GM19238 (cell line): Measurements from ENCODE around the gene SPPL2B.

ENCODE experiments used
- DNase-seq: peaks from one replicate; pipeline ENCODE4 v3.0.0; 2011; ENCODE audit warnings: low spot score; ENCODE audit not compliant: insufficient read length

Gene SPPL2B

DNA sequence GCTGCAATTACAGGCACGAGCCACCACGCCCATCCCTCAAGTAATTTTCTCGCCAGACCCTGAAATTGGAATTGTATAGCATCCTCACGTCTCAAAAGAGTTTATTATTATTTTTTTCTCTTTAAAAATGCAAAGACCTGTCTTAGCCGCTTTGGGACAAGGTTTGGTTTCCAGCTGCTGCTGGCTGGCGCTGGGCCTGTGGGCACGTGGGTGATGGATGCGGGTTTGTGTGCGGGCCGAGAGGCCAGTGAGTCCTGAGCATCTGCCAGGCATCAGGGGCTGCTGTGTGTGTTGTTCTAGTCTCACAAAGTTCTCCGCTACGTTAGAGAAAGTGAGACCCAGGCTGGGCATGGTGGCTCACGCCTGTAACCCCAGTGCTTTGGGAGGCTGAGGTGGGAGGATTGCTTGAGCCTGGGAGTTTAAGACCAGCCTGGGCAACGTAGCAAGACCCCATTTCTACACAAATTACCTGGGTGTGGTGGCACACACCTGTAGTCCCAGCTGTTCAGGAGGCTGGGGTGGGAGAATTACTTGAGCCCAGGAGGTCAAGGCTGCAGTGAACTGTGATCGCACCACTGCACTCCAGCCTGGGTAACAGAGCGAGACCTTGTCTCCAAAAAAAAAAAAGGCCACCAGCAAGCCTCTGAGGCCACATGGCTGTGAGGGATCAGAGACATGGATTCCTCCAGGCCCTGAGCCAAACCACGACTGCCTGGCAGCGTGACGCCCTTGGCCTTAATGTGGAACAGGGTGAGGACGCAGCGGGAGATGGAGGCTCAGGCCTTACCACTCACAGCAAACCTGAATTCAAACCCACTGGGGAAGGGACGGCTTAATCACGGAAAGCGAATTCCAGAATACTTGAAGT, 26.9 kb downstream of the SPPL2B start:
- no peak for DNase-seq

GRCh38 chr19:2356036-2356646, 27.7 kb downstream of the SPPL2B start:
- DNase-seq: no peak

- DNase-seq: no peak
These were observed 29.1 kb downstream of the SPPL2B start for GRCh38 chr19:2357279-2358206.

DNA sequence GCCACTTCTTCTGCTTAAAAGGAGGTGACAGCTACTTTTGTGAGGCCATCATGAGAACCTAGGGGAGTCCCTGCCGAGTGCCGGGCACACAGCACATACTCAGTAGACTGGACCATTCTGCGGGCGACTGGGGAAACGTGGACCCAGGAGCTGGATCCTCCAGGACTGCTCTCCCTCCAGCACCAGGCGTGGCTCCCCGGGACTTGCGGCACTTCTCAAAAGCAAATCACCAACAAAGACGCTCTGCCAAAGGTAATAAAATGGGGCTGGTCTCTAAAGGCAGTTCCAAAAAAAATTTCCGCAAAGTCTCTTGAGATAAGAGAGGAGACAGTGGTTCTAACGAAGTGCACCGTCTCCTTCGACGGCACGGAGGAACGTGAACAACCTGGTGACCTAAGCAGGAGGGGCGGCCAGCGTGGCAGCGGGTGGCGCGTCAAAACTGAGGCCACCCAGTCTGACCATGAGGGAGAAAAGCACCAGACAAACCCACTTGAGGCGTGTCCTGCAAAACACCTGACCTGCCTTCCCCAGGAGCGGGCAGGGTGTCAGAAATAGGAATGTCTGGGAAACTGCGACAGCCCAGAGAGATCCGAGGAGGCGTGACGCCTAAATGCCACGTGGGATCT, 30.2 kb downstream of the SPPL2B start:
- DNase-seq: no peak

GRCh38 chr19:2359992-2360685, 31.7 kb downstream of the SPPL2B start, which contains the start of gene TMPRSS9:
TMPRSS9 (plus strand) TSS chr19:2360265; CDS start chr19:2389786, 29,521 bp downstream.
- DNase-seq: no peak

- DNase-seq: no peak
These were observed 32.3 kb downstream of the SPPL2B start for GRCh38 chr19:2360833-2361232.

GRCh38 chr19:2361246-2362045, 33.0 kb downstream of the SPPL2B start:
- no peak for DNase-seq

DNA sequence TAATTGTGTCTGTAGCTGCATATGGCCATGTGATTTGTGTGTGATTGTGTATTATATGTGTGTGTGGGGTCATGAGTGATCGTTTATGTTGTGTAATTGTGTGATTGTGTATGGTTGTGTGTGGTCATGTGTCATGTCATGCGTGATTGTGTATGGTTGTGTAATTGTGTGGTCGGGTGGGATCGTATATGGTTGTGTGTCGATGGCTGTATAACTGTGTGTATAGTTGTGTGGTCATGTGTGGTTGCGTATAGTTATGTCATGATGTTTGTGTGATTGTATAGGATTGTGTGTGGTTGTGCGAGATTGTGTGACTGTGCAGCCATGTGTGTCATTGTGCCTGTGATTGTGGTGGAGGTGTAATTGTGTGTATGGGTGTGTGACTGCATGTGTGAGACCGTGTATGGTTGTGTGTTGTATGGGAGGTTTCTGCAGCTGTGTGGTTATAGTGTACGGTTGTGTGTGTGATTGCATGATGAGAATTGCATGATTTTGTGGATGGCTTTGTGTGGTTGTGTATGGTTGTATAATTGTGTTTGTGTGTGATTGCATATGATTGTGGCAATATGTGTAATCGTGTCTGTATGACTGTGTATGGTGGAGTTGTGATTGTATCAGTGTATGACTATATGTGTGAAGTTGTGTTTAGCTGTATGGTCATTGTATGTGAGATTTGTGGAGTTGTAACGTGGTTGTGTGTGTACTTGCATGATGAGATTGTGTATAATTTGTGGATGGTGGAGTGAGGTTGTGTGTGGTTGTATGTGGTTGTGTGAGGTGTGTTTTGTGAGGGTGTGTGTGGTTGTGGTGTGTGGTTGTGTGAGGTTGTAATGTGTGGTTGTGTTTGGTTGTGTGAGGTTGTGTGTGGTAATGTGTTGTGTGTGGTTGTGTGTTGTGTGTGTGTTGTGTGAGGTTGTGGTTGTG, 33.8 kb downstream of the SPPL2B start:
- no peak for DNase-seq

GRCh38 chr19:2362970-2363300, 34.5 kb downstream of the SPPL2B start:
- DNase-seq: no peak

DNA sequence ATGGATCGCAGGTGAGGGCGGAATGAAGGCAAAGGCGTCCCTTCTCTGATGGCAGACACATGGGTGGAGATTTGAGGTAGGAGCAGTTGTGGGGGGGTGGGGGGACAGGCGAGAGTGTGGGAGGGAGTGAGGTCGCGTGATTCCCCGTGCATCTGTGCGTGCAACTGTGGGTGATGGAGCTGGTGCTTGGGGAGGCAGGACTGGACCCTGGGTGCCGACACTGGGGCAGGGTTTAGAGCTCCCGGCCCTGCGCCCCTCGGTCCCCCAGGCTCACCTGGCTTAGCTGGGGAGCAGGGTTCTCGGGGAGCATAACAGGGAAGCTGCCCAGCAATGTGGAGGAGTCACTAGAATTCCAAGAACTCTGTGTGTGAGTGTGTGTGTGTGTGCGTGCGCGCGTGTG, 34.9 kb downstream of the SPPL2B start:
- DNase-seq: no peak

DNA sequence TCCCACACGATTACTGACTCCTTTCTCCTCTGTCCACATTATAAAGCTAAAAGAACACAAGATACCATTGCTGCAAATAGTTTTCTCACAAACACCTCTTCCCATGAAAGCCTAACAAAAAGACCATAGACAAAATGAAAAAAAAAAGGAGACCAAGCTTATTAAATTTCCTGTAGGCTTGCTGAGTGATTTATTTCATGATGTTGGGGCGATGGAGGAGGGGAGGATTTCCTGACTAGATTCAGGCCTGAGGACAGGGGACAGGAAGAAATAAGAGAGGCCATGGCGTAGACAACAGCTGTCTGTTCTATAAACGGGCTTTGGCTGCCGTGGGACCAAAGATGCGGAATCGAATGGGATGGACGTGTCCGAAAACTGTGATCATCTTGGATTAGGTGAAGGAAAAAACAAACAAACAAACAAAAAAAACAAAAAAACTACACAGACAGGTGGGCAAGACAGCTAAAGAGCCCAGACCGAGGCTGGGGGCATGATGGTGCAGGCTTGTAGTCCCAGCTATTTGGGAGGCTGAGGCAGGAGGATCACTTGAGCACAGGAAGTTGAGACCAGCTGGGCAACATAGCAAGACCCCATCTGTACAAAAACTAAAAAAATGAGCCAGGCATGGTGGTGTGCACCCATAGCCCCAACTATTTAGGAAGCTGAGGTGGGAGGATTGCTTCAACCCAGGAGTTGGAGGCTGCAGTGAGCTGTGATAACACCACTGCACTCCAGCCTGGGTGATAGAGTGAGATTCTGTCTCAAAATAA, 36.9 kb downstream of the SPPL2B start:
- no peak for DNase-seq

DNA sequence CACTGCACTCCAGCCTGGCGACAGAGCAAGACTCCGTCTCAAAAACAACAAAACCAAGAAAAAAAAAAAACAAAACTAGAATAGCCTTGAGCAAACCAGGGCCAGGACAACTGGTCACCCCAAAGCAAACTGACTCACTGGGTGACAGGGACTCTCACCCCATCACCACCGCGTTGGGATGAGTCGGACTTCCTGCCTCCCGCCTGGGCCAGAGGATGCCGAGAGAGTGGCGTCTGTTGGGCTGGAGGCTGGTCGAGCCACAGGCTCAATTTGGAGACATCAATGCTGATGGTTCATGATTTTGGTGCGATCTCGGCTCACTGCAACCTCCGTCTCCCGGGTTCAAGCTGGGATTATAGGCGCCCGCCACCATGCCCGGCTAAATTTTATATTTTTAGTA, 43.2 kb downstream of the SPPL2B start:
- no peak for DNase-seq

DNA sequence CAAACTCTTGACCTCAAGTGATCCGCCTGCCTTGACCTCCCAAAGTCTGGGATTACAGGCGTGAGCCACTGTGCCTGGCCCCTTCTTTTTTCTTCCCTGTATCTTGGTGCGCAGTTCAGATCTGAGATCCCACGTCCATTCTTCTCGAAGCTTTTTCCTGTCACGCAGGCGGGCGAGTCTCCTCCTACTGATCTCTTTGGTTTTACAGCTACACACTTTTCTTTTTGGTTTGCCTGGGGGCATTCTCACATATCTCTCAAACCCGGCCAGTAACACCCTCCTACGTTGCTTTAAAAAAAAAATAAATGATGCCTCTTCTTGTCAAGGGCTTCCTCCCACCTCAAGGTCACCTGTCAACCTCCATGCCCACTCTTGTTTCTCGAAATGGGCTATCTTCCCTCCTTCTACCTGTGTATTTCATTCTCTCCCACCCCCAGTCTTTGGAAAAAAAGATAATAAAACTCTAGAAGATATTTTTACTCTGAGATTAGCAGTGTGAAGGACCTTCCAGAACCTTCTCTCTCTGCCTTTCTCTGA, 43.7 kb downstream of the SPPL2B start:
- DNase-seq: no peak

DNA sequence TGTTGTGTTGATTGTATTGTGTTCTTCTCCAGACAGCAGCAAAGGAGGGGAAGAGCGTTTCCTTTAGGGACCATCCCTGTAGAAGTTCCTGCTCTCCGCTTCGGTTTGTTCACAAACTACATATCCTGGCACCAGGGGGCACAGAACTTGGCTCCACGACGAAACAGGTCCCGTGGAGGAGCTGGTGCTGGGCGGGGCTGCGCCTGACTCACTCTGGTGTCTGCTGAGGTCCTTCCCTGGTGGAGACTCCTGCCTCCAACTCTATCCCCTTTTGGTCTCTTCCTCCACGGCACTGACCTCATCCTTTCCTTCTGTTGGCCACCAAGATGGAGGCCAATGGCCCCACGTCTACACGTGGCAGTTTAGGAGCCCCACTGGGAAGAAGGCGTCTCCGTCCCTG, 46.3 kb downstream of the SPPL2B start:
- DNase-seq: no peak

GRCh38 chr19:2375353-2376121, 47.1 kb downstream of the SPPL2B start:
- DNase-seq: no peak

- no peak for DNase-seq
These were observed 48.5 kb downstream of the SPPL2B start for GRCh38 chr19:2376784-2377519.
